GM21528 (cell line): ENCODE measurements around the gene USP35.

ENCODE experiments used
- ATAC-seq: cut with Tn5 transposase; IDR thresholded peaks from one replicate; pipeline ENCODE4 v1.9.1; 2021; ENCODE audit warnings: mild to moderate bottlenecking, moderate library complexity; ENCODE audit not compliant: unreplicated experiment, low FRiP score

The USP35 gene

GRCh38 chr11:78195917-78196560 lies 7.3 kb downstream of the USP35 start:
- no peak for ATAC-seq

DNA sequence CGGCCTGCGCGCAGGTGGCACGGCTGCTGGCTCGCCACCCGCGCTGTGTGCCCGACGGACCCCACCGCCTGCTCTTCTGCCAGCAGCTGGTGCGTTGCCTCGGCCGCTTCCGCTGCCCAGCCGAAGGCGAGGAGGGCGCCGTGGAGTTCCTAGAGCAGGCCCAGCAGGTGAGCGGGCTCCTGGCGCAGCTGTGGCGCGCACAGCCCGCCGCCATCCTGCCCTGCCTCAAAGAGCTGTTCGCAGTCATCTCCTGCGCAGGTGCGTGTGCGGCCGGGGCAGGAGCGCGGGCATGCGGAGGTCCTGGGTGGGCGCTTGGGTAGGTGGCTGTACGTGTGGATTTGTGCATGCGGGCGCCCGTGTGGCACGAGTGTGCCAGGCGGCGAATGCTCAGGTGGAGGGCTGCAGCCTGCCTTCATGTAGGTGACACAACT lies 8.0 kb downstream of the USP35 start:
- no peak for ATAC-seq

GRCh38 chr11:78197816-78198215 lies 9.1 kb downstream of the USP35 start:
- ATAC-seq = no peak

DNA sequence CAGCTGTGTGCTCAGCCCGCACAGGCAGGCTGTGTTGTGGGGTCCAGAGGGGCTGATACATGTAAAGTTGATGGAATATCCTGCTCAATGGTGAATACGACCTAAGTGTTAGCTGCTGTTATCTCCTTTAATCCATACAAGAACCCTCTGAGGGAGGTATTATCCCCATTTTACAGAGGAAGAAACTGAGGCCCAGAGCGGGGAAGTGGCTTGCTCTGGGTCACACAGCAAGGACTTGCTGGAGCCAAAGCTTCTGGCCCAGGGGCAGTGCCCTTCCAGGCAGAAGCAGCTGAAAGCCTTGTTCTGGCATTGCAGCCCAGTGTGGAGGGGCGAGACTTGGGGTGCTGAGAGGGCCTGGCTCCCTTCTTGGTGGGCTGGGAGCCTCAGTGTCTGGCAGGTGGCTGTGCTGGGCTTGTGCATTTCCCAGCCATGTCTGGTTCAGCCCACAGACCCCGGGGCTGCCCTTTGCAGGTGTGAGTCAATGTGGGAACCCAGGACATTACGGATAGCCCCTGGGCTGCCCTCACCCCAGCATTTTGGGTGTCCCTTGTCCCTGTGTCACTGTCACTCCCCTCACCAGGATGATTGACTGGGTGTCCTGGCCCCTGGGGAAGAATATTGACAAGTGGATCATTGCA lies 10.4 kb downstream of the USP35 start:
- no peak for ATAC-seq

DNA sequence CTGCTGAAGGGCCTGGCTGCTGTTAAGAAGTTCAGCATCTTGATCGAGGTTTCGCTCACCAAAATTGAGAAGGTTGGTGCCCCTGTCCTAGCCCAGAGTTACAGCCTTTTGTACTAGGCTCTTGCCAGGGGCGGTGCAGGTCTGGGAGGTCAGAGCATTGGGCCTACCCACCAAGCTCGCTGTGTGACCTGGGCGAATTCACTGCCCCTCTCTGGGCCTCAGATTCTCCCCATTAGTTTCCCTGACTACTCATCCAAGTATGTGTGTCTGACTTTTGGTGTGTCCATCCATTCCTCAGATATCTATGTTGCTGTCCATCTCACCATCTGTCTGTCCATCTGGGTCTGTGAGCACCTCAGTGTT lies 10.9 kb downstream of the USP35 start:
- no peak for ATAC-seq

DNA sequence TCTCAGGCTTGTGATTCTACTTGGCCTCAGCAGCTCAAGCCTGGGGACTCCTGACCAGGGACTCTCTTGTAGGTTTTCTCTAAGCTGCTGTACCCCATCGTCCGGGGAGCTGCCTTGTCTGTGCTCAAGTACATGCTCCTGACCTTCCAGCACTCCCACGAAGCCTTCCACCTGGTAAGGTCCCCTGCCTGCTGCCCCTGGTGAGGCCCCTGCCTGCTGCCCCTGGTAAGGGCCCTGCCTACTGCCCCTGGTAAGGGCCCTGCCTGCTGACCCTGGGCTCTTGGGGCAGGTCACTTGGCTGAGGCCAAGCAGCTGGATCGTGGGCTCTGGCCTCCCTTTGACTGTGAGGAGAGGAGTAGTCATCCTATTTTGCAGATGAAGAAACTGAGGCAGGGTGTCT lies 11.3 kb downstream of the USP35 start:
- ATAC-seq = no peak

DNA sequence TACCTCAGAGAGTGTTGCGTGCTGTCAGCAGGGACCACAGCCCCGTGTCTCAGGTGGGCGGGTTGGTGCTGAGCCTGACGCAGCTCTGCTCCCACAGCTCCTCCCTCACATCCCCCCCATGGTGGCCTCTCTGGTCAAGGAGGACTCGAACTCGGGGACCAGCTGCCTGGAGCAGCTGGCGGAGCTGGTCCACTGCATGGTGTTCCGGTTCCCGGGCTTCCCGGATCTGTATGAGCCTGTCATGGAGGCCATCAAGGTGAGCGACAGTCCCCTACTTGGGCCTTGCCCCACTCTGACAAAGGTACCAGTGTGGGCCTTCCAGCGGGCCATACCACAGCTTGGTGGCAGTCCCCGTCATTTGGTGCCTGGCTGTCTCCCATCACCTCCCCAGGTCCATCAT lies 11.8 kb downstream of the USP35 start:
- ATAC-seq = no peak

DNA sequence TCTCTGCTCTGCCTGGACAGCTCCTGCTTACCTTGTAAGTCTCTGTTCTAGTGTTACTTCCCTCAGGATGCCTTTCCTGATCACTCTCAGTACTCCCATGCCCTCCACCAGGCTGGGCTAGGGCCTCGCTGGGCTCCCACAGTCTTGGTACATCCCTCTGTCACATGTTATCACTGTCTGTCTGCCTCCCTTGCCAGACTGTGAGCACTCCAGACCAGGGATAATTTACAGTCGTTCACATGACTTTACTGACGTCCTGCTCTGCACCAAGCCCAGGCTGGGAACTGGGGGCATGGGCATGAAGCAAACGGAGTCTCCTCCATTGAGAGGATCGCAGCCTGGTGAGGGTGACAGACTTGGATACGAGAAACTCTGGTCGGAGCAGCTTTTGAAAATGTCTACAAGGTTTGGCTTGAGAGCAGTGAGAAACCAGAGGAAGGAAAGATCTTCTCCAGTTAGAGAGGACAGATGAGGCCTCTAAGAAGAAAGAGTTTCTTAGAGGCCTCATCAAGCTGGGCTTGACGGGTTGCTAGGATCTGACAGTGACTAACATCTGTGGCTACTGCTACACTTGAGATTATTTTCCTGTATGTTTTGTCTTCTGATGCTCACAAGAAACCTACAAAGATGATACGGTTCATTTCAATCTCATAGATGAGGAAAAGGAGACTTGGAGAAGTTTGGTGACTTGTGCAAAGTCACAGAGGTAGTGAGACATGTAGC lies 12.5 kb downstream of the USP35 start:
- ATAC-seq = no peak

GRCh38 chr11:78202733-78203167 lies 14.0 kb downstream of the USP35 start:
- no peak for ATAC-seq

DNA sequence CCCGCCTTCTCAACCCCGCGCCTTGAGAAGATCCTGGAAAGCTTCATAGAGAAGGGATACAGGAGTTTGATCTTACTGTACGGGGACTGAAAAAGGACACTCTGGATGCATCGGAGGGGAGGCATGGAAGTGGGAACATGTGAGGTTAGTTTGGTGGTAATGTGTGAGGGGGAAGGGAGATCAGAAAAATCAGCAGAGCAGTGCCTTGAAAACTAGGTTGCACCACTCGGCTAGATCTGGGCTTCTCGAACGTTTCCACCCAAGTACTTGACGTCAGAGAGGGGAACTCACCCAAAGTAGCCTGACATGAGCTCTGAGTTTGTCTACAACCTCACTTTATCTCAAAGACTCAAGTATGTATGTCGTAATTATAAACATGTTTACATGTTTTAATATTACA lies 14.5 kb downstream of the USP35 start:
- ATAC-seq = no peak

DNA sequence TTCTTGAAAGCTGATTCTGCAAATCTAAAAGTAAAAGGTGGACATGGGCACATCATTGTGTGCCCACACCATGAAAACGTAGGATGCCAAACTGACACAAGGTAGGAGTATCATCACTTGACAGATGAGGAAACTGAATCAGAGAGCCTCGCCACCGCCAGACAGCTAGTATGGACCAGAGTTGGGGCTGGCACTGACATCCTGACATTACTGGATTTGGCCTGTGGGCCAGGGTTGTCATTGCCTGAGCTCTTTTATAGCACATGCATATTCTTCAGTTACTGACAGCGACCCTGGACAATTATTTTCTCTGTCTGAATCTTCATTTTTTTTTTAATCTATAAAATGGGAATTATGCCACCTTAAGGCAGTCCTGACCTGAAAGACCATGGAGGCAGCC lies 16.5 kb downstream of the USP35 start:
- no peak for ATAC-seq

DNA sequence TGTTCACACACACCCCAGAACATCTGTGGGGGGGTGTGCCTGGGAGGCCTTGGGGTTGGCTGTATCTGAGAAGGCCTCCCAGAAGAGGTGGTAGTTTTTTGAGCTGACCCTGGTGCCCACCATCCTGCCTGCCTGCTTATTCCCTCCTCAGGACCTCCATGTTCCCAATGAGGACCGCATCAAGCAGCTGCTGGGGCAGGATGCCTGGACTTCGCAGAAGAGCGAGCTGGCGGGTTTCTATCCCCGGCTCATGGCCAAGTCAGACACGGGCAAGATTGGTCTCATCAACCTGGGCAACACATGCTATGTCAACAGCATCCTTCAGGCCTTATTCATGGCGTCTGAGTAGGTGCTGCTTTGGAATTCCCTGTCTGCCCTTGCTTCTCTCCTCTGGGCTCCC lies 17.0 kb downstream of the USP35 start:
- ATAC-seq = no peak

DNA sequence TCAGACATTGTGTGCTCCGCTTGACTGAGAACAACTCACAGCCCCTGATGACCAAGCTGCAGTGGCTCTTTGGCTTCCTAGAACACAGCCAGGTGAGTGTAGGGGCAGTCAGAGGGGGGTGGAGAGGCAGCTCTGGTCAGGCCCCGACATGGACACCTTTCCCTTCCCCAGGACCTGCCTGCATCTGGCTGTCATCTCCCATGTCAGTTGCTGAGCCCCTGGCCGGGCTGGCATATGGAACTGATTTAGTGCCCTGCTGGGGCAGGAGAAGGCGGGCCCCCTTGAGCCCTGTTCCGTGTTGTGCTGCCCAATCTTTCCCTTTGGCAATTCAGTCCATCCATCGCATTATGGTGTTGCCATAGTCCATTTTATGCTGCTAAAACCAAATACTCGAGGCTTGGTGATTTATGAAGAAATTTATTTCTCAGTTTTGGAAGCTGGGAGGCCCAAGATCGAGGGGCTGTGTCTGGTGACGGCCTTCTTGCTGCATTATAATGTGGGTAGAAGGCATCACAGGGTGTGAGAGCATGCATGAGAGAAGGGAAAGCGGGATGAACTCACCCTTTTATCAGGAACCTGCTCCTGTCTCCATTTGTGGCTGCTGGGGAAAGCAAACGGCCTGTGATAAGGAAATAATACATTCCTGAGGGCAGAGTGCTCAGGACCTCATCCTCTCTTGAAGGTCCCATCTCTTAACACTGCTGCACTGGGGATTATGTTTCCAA lies 19.0 kb downstream of the USP35 start:
- no peak for ATAC-seq

GRCh38 chr11:78208257-78209165 lies 19.8 kb downstream of the USP35 start:
- no peak for ATAC-seq

DNA sequence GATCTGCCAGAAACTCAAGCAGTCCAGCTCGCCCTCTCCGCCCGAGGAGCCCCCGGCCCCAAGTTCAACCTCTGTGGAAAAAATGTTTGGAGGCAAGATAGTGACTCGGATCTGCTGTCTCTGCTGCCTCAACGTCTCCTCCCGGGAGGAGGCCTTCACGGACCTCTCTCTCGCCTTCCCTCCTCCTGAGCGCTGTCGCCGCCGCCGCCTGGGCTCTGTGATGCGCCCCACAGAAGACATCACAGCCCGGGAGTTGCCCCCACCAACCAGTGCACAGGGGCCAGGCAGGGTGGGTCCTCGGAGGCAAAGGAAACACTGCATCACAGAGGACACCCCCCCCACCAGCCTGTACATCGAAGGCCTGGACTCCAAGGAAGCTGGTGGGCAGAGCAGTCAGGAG lies 20.8 kb downstream of the USP35 start:
- ATAC-seq = no peak

GRCh38 chr11:78210000-78210608 lies 21.4 kb downstream of the USP35 start:
- ATAC-seq = no peak

- ATAC-seq = no peak
Measured at GRCh38 chr11:78211565-78211964, 22.8 kb downstream of the USP35 start.

DNA sequence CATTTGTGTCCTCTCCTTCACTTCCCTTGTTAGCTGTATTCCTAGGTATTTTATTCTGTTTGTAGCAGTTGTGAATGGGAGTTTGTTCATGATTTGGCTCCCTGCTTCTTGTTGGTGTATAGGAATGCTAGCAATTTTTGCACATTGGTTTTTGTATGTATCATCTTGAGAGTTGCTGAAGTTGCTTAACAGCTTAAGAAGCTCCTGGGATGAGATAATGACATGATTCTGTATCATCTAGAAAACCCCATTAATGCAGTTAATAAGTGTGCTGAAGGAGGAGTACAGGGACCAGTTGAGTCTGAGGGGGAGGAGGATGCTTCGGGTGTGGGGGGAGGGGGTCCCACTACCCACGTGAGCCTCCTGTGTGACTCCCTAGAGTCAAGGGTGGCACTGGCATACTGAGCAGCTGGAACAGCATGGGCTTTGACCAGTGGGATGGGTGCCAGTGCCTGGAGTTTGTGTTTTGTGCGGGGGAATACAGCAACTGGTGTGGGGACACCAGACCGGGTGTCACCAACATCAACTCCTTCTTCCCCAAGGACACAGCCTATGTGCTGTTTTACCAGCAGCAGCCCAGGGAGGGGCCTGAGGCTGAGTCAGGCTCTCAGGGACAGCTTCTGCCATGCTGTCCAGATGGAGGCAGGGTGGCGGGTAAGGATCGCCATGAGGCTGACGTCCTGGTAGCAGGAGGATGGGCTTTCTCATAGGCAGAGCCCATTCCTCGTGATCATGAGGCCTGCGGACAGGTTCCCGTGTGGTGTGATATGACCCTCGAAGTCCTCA lies 24.1 kb downstream of the USP35 start:
- no peak for ATAC-seq
